ENCODE data around the gene KCNQ1OT1. TPM values are rescaled to one million over a fixed set of nuclear protein-coding genes. Genes with fewer than 3 reads are reported as not detected.

Gene KCNQ1OT1
- total RNA-seq, 4 donors from 2014 or later, result 2.5 to 4.5 (median 3.1) TPM

- WGBS, result 75% methylated on average over 14 of the region's 15 CpGs
Measured at GRCh38 chr11:2666828-2667570, 32.8 kb downstream of the KCNQ1OT1 start.

GRCh38 chr11:2666401-2666741 is 33.4 kb downstream of the KCNQ1OT1 start:
- DNase-seq (ENCODE audit: low spot score in 2 of 2), result peak in 1 of 2 donors; percentile 16
- H3K36me3 ChIP-seq, result no peaks in the 10 kb centered on the region
- no peaks in the 10 kb centered on the region for H3K9me3 ChIP-seq
- no peak overlapping the region for H3K4me3 ChIP-seq
- no peaks in the 10 kb centered on the region for H3K27me3 ChIP-seq
- H3K27ac ChIP-seq, result no peak overlapping the region
- no peaks in the 10 kb centered on the region for H3K4me1 ChIP-seq
- no peak for TF ChIP-seq CTCF (IDR thresholded peaks at IDR 0.05)
- TF ChIP-seq EP300 (IDR thresholded peaks at IDR 0.05), result no peak
- no peak for TF ChIP-seq POLR2A (IDR thresholded peaks at IDR 0.05)
- no peak for TF ChIP-seq POLR2AphosphoS5 (IDR thresholded peaks at IDR 0.05)
- 50% methylated on average over 6 of the region's 6 CpGs for WGBS

More at GRCh38 chr11:2666828-2667570, 32.8 kb downstream of the KCNQ1OT1 start:
- Histone ChIP-seq H3K27me3 (no peaks in the 10 kb centered on the region), H3K36me3 (no peaks in the 10 kb centered on the region), H3K9me3 (no peaks in the 10 kb centered on the region), H3K27ac (no peak overlapping the region), H3K4me1 (no peaks in the 10 kb centered on the region), H3K4me3 (no peak overlapping the region)
- DNase-seq (ENCODE audit: low spot score in 2 of 2), result peak; percentile 20 to 55
- no peak for TF ChIP-seq EP300 (IDR thresholded peaks at IDR 0.05)
- TF ChIP-seq POLR2AphosphoS5 (IDR thresholded peaks at IDR 0.05), result no peak
- no peak for TF ChIP-seq POLR2A (IDR thresholded peaks at IDR 0.05)
- TF ChIP-seq CTCF (IDR thresholded peaks at IDR 0.05), result no peak

GRCh38 chr11:2665526-2666400 is 34.0 kb downstream of the KCNQ1OT1 start:
- peak in 1 of 2 donors; percentile 32 for DNase-seq (ENCODE audit: low spot score in 2 of 2)
- TF ChIP-seq POLR2AphosphoS5 (IDR thresholded peaks at IDR 0.05) (no peak), CTCF (IDR thresholded peaks at IDR 0.05) (no peak), POLR2A (IDR thresholded peaks at IDR 0.05) (no peak), EP300 (IDR thresholded peaks at IDR 0.05) (no peak)
- Histone ChIP-seq H3K4me3 (no peak overlapping the region), H3K4me1 (no peaks in the 10 kb centered on the region), H3K27me3 (no peaks in the 10 kb centered on the region), H3K9me3 (peaks cover 6% of the 10 kb centered on the region), H3K27ac (no peak overlapping the region), H3K36me3 (no peaks in the 10 kb centered on the region)
- 79% methylated on average over 11 of the region's 11 CpGs for WGBS

DNA sequence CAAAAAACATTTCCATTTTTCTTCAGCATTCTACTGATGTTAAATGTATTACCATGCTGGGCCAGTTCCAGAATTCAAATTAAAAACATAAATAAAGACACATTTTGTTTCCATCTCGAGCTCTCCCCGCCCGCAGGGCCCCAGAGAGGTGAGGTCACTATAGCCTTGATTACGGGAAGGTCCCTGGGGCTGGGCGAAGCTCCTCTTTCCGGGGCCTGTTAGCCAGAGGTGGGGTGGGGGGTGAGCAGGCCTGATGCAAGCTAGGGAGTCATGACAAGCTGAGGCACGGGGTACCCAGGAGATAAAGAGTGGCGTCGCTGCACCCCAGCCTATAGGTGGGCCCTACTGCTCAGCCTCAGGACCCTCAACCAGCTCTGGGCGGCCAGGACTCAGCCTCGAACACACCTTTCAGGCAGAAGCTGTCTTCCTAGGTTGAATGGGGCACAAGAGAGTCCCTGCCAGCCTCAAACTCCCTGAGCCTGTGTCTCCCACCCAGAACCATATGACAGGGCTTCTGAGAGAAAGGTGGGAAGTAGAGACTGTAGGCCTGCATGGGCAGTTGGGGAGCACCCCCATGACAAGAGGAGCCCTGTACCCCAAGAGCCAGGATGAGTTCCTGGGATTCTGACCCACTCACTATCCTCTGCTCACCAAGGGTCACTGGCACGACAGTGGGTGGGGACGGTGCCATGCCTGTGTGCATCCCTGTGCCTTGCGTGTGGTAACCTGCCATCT is 34.8 kb downstream of the KCNQ1OT1 start:
- no peak overlapping the region for H3K27ac ChIP-seq
- H3K9me3 ChIP-seq, result peaks cover 11% of the 10 kb centered on the region
- WGBS, result 73% methylated on average over 11 of the region's 14 CpGs
- H3K4me3 ChIP-seq, result no peak overlapping the region
- no peaks in the 10 kb centered on the region for H3K27me3 ChIP-seq
- TF ChIP-seq POLR2AphosphoS5 (IDR thresholded peaks at IDR 0.05), result no peak
- TF ChIP-seq EP300 (IDR thresholded peaks at IDR 0.05), result no peak
- no peak for TF ChIP-seq POLR2A (IDR thresholded peaks at IDR 0.05)
- no peaks in the 10 kb centered on the region for H3K4me1 ChIP-seq
- peak; percentile 48 to 75 for DNase-seq (ENCODE audit: low spot score in 2 of 2)
- H3K36me3 ChIP-seq, result no peaks in the 10 kb centered on the region

GRCh38 chr11:2664376-2664775 is 35.4 kb downstream of the KCNQ1OT1 start:
- no peaks in the 10 kb centered on the region for H3K27me3 ChIP-seq
- no peak overlapping the region for H3K4me3 ChIP-seq
- no peaks in the 10 kb centered on the region for H3K36me3 ChIP-seq
- peaks cover 11% of the 10 kb centered on the region for H3K9me3 ChIP-seq
- WGBS, result 93% methylated on average over 9 of the region's 9 CpGs
- H3K4me1 ChIP-seq, result no peaks in the 10 kb centered on the region
- no peak overlapping the region for H3K27ac ChIP-seq
- no peak for TF ChIP-seq POLR2A (IDR thresholded peaks at IDR 0.05)
- no peak for TF ChIP-seq POLR2AphosphoS5 (IDR thresholded peaks at IDR 0.05)
- no peak for TF ChIP-seq CTCF (IDR thresholded peaks at IDR 0.05)
- no peak for TF ChIP-seq EP300 (IDR thresholded peaks at IDR 0.05)
- DNase-seq (ENCODE audit: low spot score in 2 of 2), result peak; percentile 52 to 65
